T-helper 2 cell treated with Interferon-gamma antibody and Interleukin-4, amounts not matched to agents 5 μg/mL and 100 μg/mL, for 36 hours (primary cell): ENCODE results near the gene SMIM10L1.

Experiments
- DNase-seq: peaks from one replicate; pipeline ENCODE4 v3.0.0; 2021; ENCODE audit warnings: low spot score
- H3K27ac Mint-ChIP-seq: one replicate; pipeline ENCODE4 v1.8.0; 2021; ENCODE audit warnings: mild to moderate bottlenecking, mixed read lengths
- H3K27me3 Mint-ChIP-seq: one replicate; pipeline ENCODE4 v1.8.0; 2021; ENCODE audit warnings: low read depth, mixed read lengths
- H3K36me3 Mint-ChIP-seq: one replicate; pipeline ENCODE4 v1.8.0; 2021; ENCODE audit warnings: low read depth, mixed read lengths
- H3K4me1 Mint-ChIP-seq: one replicate; pipeline ENCODE4 v1.8.0; 2021; ENCODE audit warnings: low read depth, mixed read lengths
- H3K4me3 Mint-ChIP-seq: one replicate; pipeline ENCODE4 v1.8.0; 2022; ENCODE audit warnings: mild to moderate bottlenecking, moderate library complexity, mixed read lengths
- H3K9me3 Mint-ChIP-seq: one replicate; pipeline ENCODE4 v1.8.0; 2021; ENCODE audit warnings: mixed read lengths

The SMIM10L1 gene

GRCh38 chr12:11162502-11162901, 8.5 kb upstream of the SMIM10L1 start:
- Mint-ChIP-seq H3K27me3 (no peaks in the 10 kb centered on the region), H3K36me3 (peaks cover 51% of the 10 kb centered on the region), H3K4me1 (peaks cover 14% of the 10 kb centered on the region), H3K27ac (no peak overlapping the region), H3K9me3 (peaks cover 5% of the 10 kb centered on the region), H3K4me3 (no peak overlapping the region)
- DNase-seq = no peak

GRCh38 chr12:11164384-11164783, 6.6 kb upstream of the SMIM10L1 start:
- Mint-ChIP-seq H3K36me3 (peaks cover 55% of the 10 kb centered on the region), H3K4me1 (peaks cover 28% of the 10 kb centered on the region), H3K9me3 (no peaks in the 10 kb centered on the region), H3K27ac (no peak overlapping the region), H3K4me3 (no peak overlapping the region), H3K27me3 (no peaks in the 10 kb centered on the region)
- no peak for DNase-seq

GRCh38 chr12:11166300-11166699, 4.7 kb upstream of the SMIM10L1 start:
- no peak overlapping the region for H3K27ac Mint-ChIP-seq
- no peaks in the 10 kb centered on the region for H3K9me3 Mint-ChIP-seq
- H3K27me3 Mint-ChIP-seq = no peaks in the 10 kb centered on the region
- H3K4me3 Mint-ChIP-seq = no peak overlapping the region
- DNase-seq = no peak
- peaks cover 47% of the 10 kb centered on the region for H3K36me3 Mint-ChIP-seq
- H3K4me1 Mint-ChIP-seq = peaks cover 35% of the 10 kb centered on the region

- Mint-ChIP-seq H3K9me3 (no peaks in the 10 kb centered on the region), H3K4me1 (peaks cover 45% of the 10 kb centered on the region), H3K27me3 (no peaks in the 10 kb centered on the region), H3K27ac (peak overlapping the region; percentile 99), H3K4me3 (peak overlapping the region; percentile 96), H3K36me3 (peaks cover 52% of the 10 kb centered on the region)
- DNase-seq = no peak
Measured at GRCh38 chr12:11170810-11171144, 217 bp upstream of the SMIM10L1 start.

- peak overlapping the region; percentile 96 for H3K4me3 Mint-ChIP-seq
- no peaks in the 10 kb centered on the region for H3K9me3 Mint-ChIP-seq
- no peak for DNase-seq
- H3K4me1 Mint-ChIP-seq = peaks cover 38% of the 10 kb centered on the region
- no peaks in the 10 kb centered on the region for H3K27me3 Mint-ChIP-seq
- peaks cover 51% of the 10 kb centered on the region for H3K36me3 Mint-ChIP-seq
- H3K27ac Mint-ChIP-seq = peak overlapping the region; percentile 99
Measured at GRCh38 chr12:11171969-11172675, 1.1 kb downstream of the SMIM10L1 start.

GRCh38 chr12:11174022-11174421, 3.0 kb downstream of the SMIM10L1 start:
- Mint-ChIP-seq H3K4me1 (peaks cover 27% of the 10 kb centered on the region), H3K27ac (no peak overlapping the region)

GRCh38 chr12:11178250-11178649, 7.3 kb downstream of the SMIM10L1 start:
- H3K27me3 Mint-ChIP-seq = peaks cover 4% of the 10 kb centered on the region
- no peak overlapping the region for H3K27ac Mint-ChIP-seq

More at GRCh38 chr12:11174022-11174421, 3.0 kb downstream of the SMIM10L1 start:
- no peak overlapping the region for H3K4me3 Mint-ChIP-seq
- no peaks in the 10 kb centered on the region for H3K27me3 Mint-ChIP-seq
- H3K9me3 Mint-ChIP-seq = no peaks in the 10 kb centered on the region
- peaks cover 43% of the 10 kb centered on the region for H3K36me3 Mint-ChIP-seq
- DNase-seq = no peak

GRCh38 chr12:11182529-11182928, 11.5 kb downstream of the SMIM10L1 start:
- no peak overlapping the region for H3K4me3 Mint-ChIP-seq
- H3K27ac Mint-ChIP-seq = no peak overlapping the region
- peaks cover 9% of the 10 kb centered on the region for H3K27me3 Mint-ChIP-seq
- peaks cover 5% of the 10 kb centered on the region for H3K4me1 Mint-ChIP-seq
- H3K9me3 Mint-ChIP-seq = no peaks in the 10 kb centered on the region
- no peak for DNase-seq
- peaks cover 3% of the 10 kb centered on the region for H3K36me3 Mint-ChIP-seq

More at GRCh38 chr12:11178250-11178649, 7.3 kb downstream of the SMIM10L1 start:
- Mint-ChIP-seq H3K4me3 (no peak overlapping the region), H3K9me3 (no peaks in the 10 kb centered on the region), H3K4me1 (peaks cover 9% of the 10 kb centered on the region), H3K36me3 (peaks cover 18% of the 10 kb centered on the region)
- no peak for DNase-seq

GRCh38 chr12:11183011-11183410, 12.0 kb downstream of the SMIM10L1 start:
- Mint-ChIP-seq H3K9me3 (no peaks in the 10 kb centered on the region), H3K27ac (no peak overlapping the region), H3K27me3 (peaks cover 9% of the 10 kb centered on the region), H3K36me3 (no peaks in the 10 kb centered on the region), H3K4me3 (no peak overlapping the region), H3K4me1 (peaks cover 5% of the 10 kb centered on the region)
- no peak for DNase-seq

- no peak within 1 kb of the TSS for H3K27ac Mint-ChIP-seq
- peaks cover 20% of the 10 kb centered on the region for H3K27me3 Mint-ChIP-seq
- DNase-seq = no peak
- H3K4me1 Mint-ChIP-seq = peaks cover 5% of the 10 kb centered on the region
- H3K4me3 Mint-ChIP-seq = no peak within 1 kb of the TSS
- H3K9me3 Mint-ChIP-seq = no peaks in the 10 kb centered on the region
- no peaks in the 10 kb centered on the region for H3K36me3 Mint-ChIP-seq
Measured at GRCh38 chr12:11186837-11187236, 15.8 kb downstream of the SMIM10L1 start, which contains the start of gene TAS2R42. TSS of gene TAS2R42 (minus strand) at chr12:11186937. CDS start at chr12:11186937, 0 bp downstream.

GRCh38 chr12:11202811-11203210, 31.8 kb downstream of the SMIM10L1 start:
- no peaks in the 10 kb centered on the region for H3K4me1 Mint-ChIP-seq
- no peak overlapping the region for H3K27ac Mint-ChIP-seq
- peaks cover 4% of the 10 kb centered on the region for H3K27me3 Mint-ChIP-seq
- no peak overlapping the region for H3K4me3 Mint-ChIP-seq
- no peak for DNase-seq
- no peaks in the 10 kb centered on the region for H3K36me3 Mint-ChIP-seq
- H3K9me3 Mint-ChIP-seq = no peaks in the 10 kb centered on the region

GRCh38 chr12:11204173-11204572, 33.2 kb downstream of the SMIM10L1 start:
- Mint-ChIP-seq H3K27me3 (peaks cover 4% of the 10 kb centered on the region), H3K9me3 (no peaks in the 10 kb centered on the region), H3K36me3 (no peaks in the 10 kb centered on the region), H3K4me1 (no peaks in the 10 kb centered on the region), H3K4me3 (no peak overlapping the region), H3K27ac (no peak overlapping the region)
- no peak for DNase-seq

GRCh38 chr12:11209113-11209512, 38.1 kb downstream of the SMIM10L1 start:
- Mint-ChIP-seq H3K27me3 (no peaks in the 10 kb centered on the region), H3K4me1 (no peaks in the 10 kb centered on the region), H3K27ac (no peak overlapping the region), H3K4me3 (no peak overlapping the region), H3K9me3 (peaks cover 4% of the 10 kb centered on the region), H3K36me3 (no peaks in the 10 kb centered on the region)
- no peak for DNase-seq
